Fibroblast of lung (primary cell): ENCODE measurements around the gene FOXI1. TPM values are rescaled to one million over a fixed set of nuclear protein-coding genes. Genes with fewer than 3 reads are reported as not detected.

Experiments used
- DNase-seq, 2 donors: peaks; one replicate each; pipeline versions ENCODE4 v3.0.0 to v3.0.0-alpha.2; 2010; ENCODE audit warnings: low read depth in 2 of 2
- H2AFZ ChIP-seq: 2 replicates; pipeline ENCODE4 v1.5.1; 2012; ENCODE audit warnings: low read length, control low read depth, inconsistent platforms
- H3K27ac ChIP-seq: 2 replicates; pipeline ENCODE4 v1.5.1; 2011; ENCODE audit warnings: low read length, control low read depth; ENCODE audit not compliant: insufficient read depth
- H3K27me3 ChIP-seq: 2 replicates; pipeline ENCODE4 v1.5.1; 2011; ENCODE audit warnings: mild to moderate bottlenecking, low read length; ENCODE audit not compliant: control insufficient read depth, insufficient read depth
- H3K36me3 ChIP-seq: 2 replicates; pipeline ENCODE4 v1.5.1; 2011; ENCODE audit warnings: low read length; ENCODE audit not compliant: control insufficient read depth, insufficient read depth
- H3K4me1 ChIP-seq: 2 replicates; pipeline ENCODE4 v1.5.1; 2011; ENCODE audit warnings: low read length; ENCODE audit not compliant: control insufficient read depth, insufficient read depth; ENCODE audit errors: extremely low read depth
- H3K4me2 ChIP-seq: 2 replicates; pipeline ENCODE4 v1.5.1; 2011; ENCODE audit warnings: low read length, control low read depth; ENCODE audit not compliant: insufficient read depth; ENCODE audit errors: extremely low read depth
- H3K4me3 ChIP-seq, 4 experiments: fragments of 200-600 bp in 1 of 4; sonication (generic) in 1 of 4; replicated peaks in 1 of 4; 2 replicates each; pipeline ENCODE4 v1.5.1; 2011 to 2016; ENCODE audit warnings: low read length in 4 of 4, low read depth in 3 of 4, mild to moderate bottlenecking in 3 of 4, control low read depth in 2 of 4, inconsistent platforms in 1 of 4, mixed read lengths in 1 of 4; ENCODE audit not compliant: insufficient read depth in 1 of 4; ENCODE audit errors: control extremely low read depth in 1 of 4
- H3K79me2 ChIP-seq: 2 replicates; pipeline ENCODE4 v1.5.1; 2012; ENCODE audit warnings: mild to moderate bottlenecking, low read length, inconsistent platforms; ENCODE audit not compliant: control insufficient read depth, insufficient read depth
- H3K9ac ChIP-seq: 2 replicates; pipeline ENCODE4 v1.5.1; 2011; ENCODE audit warnings: mild to moderate bottlenecking, low read length, control low read depth; ENCODE audit not compliant: insufficient read depth
- H3K9me3 ChIP-seq: 2 replicates; pipeline ENCODE4 v1.5.1; 2012; ENCODE audit warnings: low read depth, low read length; ENCODE audit not compliant: control insufficient read depth, insufficient read depth
- H4K20me1 ChIP-seq: 2 replicates; pipeline ENCODE4 v1.5.1; 2011; ENCODE audit warnings: low read length; ENCODE audit not compliant: control insufficient read depth, insufficient read depth; ENCODE audit errors: extremely low read depth
- EZH2 ChIP-seq: IDR thresholded peaks from 2 replicates; pipeline ENCODE4 v1.5.1; 2012; ENCODE audit warnings: low read length, control low read depth, mild to moderate bottlenecking; ENCODE audit errors: missing control alignments
- polyA plus RNA-seq, 2 donors: library from polyadenylated mRNA; depleted of rRNA in 1 of 2; stranded (reverse) in 1 of 2; unstranded in 1 of 2; fragments of >200 nt; gene quantifications; 2 replicates each; pipeline ENCODE4 v1.2.1, GENCODE V29; 2011 to 2012; ENCODE audit warnings: missing spikeins in 1 of 2
- total RNA-seq: library from RNA; depleted of rRNA; stranded (reverse); fragments of >200 nt; gene quantifications from 2 replicates; pipeline ENCODE4 v1.2.1, GENCODE V29; 2014
- TF ChIP-seq, protein P1 (sequence below), 2 donors: IDR thresholded peaks in 1 of 2; conservative IDR thresholded peaks in 1 of 2; 1 replicate in 1 of 2; 2 replicates in 1 of 2; pipeline ENCODE4 v1.5.1; 2011 to 2012; ENCODE audit warnings: low read length in 2 of 2, control low read depth in 1 of 2, inconsistent platforms in 1 of 2, low read depth in 1 of 2, mild to moderate bottlenecking in 1 of 2

Gene FOXI1
- total and polyA plus RNA-seq, 2 donors (not counting 1 experiment from before 2014, with no cell fraction given) = not detected

DNA sequence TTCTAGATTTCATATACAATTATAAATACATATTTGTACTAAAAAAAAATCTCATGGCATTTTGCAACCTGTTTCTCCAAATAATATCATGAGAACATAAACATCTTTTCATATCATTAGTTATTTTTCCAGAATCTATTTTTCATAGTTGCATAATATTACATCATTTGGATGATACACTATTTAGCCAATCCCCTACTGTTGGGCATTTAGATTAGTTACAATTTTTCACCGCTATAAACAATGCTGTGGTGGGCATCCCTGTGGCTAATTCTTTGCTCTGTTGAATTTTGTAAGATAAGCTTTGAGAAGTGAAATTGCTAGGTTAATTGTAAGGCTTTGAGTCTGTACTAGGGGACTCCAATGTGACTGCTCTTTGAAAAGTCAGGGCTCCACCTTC, 2.2 kb upstream of the FOXI1 start:
- no peak for TF ChIP-seq EZH2
- TF ChIP-seq, protein P1, sequence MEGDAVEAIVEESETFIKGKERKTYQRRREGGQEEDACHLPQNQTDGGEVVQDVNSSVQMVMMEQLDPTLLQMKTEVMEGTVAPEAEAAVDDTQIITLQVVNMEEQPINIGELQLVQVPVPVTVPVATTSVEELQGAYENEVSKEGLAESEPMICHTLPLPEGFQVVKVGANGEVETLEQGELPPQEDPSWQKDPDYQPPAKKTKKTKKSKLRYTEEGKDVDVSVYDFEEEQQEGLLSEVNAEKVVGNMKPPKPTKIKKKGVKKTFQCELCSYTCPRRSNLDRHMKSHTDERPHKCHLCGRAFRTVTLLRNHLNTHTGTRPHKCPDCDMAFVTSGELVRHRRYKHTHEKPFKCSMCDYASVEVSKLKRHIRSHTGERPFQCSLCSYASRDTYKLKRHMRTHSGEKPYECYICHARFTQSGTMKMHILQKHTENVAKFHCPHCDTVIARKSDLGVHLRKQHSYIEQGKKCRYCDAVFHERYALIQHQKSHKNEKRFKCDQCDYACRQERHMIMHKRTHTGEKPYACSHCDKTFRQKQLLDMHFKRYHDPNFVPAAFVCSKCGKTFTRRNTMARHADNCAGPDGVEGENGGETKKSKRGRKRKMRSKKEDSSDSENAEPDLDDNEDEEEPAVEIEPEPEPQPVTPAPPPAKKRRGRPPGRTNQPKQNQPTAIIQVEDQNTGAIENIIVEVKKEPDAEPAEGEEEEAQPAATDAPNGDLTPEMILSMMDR (conservative IDR thresholded peaks at IDR 0.05 in 1 of 2, IDR thresholded peaks at IDR 0.05 in 1 of 2; ENCODE audit: low read depth in 1 of 2, low read length in 2 of 2) = no peak
- H3K27ac ChIP-seq = no peak overlapping the region
- no peaks in the 10 kb centered on the region for H4K20me1 ChIP-seq
- no peak overlapping the region for H2AFZ ChIP-seq
- H3K4me2 ChIP-seq = no peak overlapping the region
- H3K4me3 ChIP-seq = no peak overlapping the region
- H3K9ac ChIP-seq = no peak overlapping the region
- DNase-seq = no peak
- H3K79me2 ChIP-seq = no peaks in the 10 kb centered on the region
- H3K4me1 ChIP-seq = no peaks in the 10 kb centered on the region
- no peaks in the 10 kb centered on the region for H3K36me3 ChIP-seq
- no peaks in the 10 kb centered on the region for H3K9me3 ChIP-seq
- H3K27me3 ChIP-seq = no peaks in the 10 kb centered on the region

DNA sequence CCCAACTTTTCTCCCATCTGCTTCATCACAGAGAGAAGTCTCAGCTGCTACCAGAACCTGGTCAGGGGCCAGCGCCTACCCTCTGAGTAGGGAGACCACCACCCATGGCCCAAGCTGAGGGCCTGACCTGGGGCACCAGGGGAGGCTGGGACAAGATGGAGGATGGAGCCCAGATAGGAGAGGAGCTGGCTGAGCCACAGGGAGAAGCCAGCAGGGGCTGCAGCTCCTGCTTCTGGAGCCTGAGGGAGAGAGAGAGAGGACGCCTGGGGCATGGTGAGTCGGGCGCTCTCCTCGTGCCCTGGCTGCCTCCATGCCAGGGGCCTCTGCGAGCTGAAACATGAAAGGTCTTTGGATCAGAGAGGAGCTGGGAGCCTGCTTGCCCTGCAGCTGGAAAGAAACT, 1.4 kb upstream of the FOXI1 start:
- TF ChIP-seq, protein P1 (conservative IDR thresholded peaks at IDR 0.05 in 1 of 2, IDR thresholded peaks at IDR 0.05 in 1 of 2; ENCODE audit: low read depth in 1 of 2, low read length in 2 of 2) = no peak
- no peak for TF ChIP-seq EZH2
- Histone ChIP-seq H2AFZ (no peak overlapping the region), H3K27me3 (no peaks in the 10 kb centered on the region), H3K4me3 (no peak overlapping the region), H3K9ac (no peak overlapping the region), H3K9me3 (no peaks in the 10 kb centered on the region), H3K79me2 (no peaks in the 10 kb centered on the region), H3K27ac (no peak overlapping the region), H3K36me3 (no peaks in the 10 kb centered on the region), H3K4me1 (no peaks in the 10 kb centered on the region), H3K4me2 (no peak overlapping the region), H4K20me1 (no peaks in the 10 kb centered on the region)
- DNase-seq = no peak

DNA sequence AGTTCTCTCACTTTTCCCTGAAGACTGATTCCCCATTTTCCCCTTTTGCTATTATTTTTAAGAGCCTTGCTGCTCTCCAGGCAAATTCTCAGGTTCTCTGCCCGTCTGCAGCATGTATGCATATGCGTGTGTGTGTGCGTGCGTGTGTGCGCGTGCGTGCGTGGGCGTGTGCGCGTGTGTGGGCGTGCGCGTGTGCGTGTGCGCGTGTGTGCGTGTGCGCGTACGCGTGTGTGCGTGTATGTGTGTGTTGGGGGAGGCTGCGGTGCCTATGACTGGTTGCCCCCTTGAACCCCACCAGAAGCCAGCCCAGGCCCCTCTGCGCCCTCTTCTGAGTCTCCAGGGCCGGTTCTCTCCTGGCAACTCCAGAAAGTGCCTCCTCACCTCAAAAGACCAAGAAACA, 987 bp upstream of the FOXI1 start:
- no peak overlapping the region for H3K4me2 ChIP-seq
- TF ChIP-seq, protein P1 (conservative IDR thresholded peaks at IDR 0.05 in 1 of 2, IDR thresholded peaks at IDR 0.05 in 1 of 2; ENCODE audit: low read depth in 1 of 2, low read length in 2 of 2) = no peak
- TF ChIP-seq EZH2 = no peak
- H3K27ac ChIP-seq = no peak overlapping the region
- H3K27me3 ChIP-seq = no peaks in the 10 kb centered on the region
- H3K36me3 ChIP-seq = no peaks in the 10 kb centered on the region
- H4K20me1 ChIP-seq = no peaks in the 10 kb centered on the region
- no peak overlapping the region for H2AFZ ChIP-seq
- no peaks in the 10 kb centered on the region for H3K9me3 ChIP-seq
- no peak overlapping the region for H3K4me3 ChIP-seq
- H3K79me2 ChIP-seq = no peaks in the 10 kb centered on the region
- no peak overlapping the region for H3K9ac ChIP-seq
- DNase-seq = no peak
- no peaks in the 10 kb centered on the region for H3K4me1 ChIP-seq
